Choroid plexus epithelial cell (primary cell): ENCODE measurements around the gene C20orf173.
A peak's percentile ranks its signal among the peaks of the same experiment; 100 is the strongest.

Experiments
- DNase-seq: peaks from one replicate; pipeline ENCODE4 v3.0.0-alpha.2; 2010; ENCODE audit warnings: low read depth
- H3K4me3 ChIP-seq: 2 replicates; pipeline ENCODE4 v1.5.1; 2011; ENCODE audit warnings: low read depth, mild to moderate bottlenecking, control low read depth, low read length, moderate library complexity
- CTCF ChIP-seq: conservative IDR thresholded peaks from 2 replicates; pipeline ENCODE4 v1.5.1; 2011; ENCODE audit warnings: low read depth, mild to moderate bottlenecking, control low read depth, inconsistent platforms, low read length, moderate library complexity

Gene C20orf173

DNA sequence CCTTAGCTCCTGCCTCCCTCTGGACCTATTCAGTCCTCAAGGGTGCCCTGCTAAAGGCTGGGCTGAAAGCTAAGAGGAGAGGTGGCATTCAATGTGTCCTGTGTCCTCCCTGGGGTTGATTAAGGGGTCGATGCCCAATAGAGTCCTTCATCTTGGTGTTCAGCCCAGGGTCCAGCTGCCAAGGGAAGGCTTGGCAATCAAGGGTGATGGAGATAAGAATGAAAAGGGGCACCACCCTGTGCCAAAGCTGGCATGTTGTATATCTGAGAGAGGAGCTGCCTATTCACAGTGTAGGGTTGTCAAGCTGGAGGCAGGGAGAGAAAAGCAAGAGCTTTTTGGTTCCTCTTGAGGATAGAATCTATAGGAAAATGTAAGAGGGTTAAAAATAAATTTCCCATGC is 12.3 kb downstream of the C20orf173 start:
- TF ChIP-seq CTCF: no peak
- no peak overlapping the region for H3K4me3 ChIP-seq
- DNase-seq: no peak

GRCh38 chr20:35515949-35516645 is 13.4 kb downstream of the C20orf173 start:
- TF ChIP-seq CTCF: no peak
- no peak overlapping the region for H3K4me3 ChIP-seq
- DNase-seq: peak; percentile 85

GRCh38 chr20:35515341-35515740 is 14.1 kb downstream of the C20orf173 start:
- no peak for TF ChIP-seq CTCF
- DNase-seq: no peak
- H3K4me3 ChIP-seq: no peak overlapping the region

DNA sequence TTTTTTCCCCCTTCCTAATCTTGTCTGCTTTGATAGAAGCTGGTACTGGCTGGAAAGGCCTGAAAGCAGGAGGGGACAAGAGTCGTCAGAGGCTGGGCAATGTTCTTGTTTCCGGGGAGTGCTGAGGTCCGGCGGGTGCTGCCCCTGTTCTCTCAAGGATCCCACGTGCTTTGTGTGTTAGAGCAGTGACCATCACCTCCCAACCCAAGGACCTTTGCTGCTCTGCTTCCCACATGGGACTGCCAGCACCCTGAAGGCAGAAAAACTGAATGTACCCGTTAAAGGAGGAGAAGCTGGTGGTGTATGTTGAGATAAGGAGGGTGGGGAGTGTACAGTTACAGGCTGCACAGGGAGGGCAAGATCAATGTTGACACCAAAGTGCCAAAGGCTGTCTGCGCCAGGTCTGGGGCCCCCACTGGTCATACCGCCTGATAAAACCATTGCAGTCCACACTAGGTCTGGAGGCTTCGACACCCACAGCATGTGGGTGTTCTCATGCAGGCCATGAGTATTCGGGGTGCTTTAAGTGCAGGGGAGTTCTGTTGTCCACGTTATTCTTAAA is 15.0 kb downstream of the C20orf173 start:
- DNase-seq: no peak
- H3K4me3 ChIP-seq: no peak overlapping the region
- TF ChIP-seq CTCF: no peak

GRCh38 chr20:35511814-35512420 is 17.5 kb downstream of the C20orf173 start:
- TF ChIP-seq CTCF: peak; percentile 87
- H3K4me3 ChIP-seq: no peak overlapping the region
- DNase-seq: peak; percentile 80

- DNase-seq: peak; percentile 17
- no peak overlapping the region for H3K4me3 ChIP-seq
- TF ChIP-seq CTCF: no peak
Observed at GRCh38 chr20:35510951-35511735, 18.3 kb downstream of the C20orf173 start.
